ENCODE data around the gene CHAT.

DNA sequence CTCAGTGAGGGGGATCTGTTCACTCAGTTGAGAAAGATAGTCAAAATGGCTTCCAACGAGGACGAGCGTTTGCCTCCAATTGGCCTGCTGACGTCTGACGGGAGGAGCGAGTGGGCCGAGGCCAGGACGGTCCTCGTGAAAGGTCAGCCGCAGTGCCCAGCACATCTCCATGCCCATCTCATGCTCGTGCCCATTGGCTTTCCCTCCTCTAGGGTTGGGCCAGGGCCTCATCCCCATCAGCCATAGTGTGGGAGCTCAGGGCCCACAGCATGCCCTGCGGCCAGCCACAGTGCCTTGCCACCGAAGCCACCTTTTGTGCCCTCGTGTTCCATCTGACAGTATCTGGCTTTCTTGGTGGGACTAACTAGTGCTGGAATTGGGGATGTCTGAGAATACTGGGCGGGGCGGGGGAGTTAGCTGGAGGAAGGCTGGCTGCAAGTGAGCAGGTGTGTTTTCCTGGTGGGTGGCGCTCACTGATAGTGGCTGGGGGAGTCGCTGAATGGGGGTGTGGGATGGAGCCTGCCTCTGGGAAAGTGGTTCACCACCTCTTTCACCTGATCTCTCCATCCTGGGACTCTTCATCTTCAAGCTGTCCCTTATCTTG, 13.9 kb downstream of the CHAT start:
- TF ChIP-seq, protein P1, sequence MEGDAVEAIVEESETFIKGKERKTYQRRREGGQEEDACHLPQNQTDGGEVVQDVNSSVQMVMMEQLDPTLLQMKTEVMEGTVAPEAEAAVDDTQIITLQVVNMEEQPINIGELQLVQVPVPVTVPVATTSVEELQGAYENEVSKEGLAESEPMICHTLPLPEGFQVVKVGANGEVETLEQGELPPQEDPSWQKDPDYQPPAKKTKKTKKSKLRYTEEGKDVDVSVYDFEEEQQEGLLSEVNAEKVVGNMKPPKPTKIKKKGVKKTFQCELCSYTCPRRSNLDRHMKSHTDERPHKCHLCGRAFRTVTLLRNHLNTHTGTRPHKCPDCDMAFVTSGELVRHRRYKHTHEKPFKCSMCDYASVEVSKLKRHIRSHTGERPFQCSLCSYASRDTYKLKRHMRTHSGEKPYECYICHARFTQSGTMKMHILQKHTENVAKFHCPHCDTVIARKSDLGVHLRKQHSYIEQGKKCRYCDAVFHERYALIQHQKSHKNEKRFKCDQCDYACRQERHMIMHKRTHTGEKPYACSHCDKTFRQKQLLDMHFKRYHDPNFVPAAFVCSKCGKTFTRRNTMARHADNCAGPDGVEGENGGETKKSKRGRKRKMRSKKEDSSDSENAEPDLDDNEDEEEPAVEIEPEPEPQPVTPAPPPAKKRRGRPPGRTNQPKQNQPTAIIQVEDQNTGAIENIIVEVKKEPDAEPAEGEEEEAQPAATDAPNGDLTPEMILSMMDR (IDR thresholded peaks at IDR 0.05; ENCODE audit: low read length): no peak
- TF ChIP-seq EZH2phosphoT487 (IDR thresholded peaks at IDR 0.05; ENCODE audit: low read length): no peak
